ENCODE results near the gene PIM2.

PIM2 gene

GRCh38 chrX:48896611-48897011, 22.2 kb downstream of the PIM2 start:
- no peak overlapping the region for H2BK5ac ChIP-seq (ENCODE audit: low read depth, low read length, poor library complexity, severe bottlenecking)
- H3K14ac ChIP-seq (ENCODE audit: low read length in 2 of 2) = no peak overlapping the region
- H3K27me3 ChIP-seq (ENCODE audit: control insufficient read depth in 1 of 2, insufficient read depth in 1 of 2, low read length in 2 of 2) = no peaks in the 10 kb centered on the region
- peak; percentile 71 for DNase-seq
- H3K23ac ChIP-seq (ENCODE audit: low read length in 2 of 2) = no peak overlapping the region
- H3K18ac ChIP-seq (ENCODE audit: low read depth in 1 of 2, low read length in 2 of 2) = peak overlapping the region; percentile 5 to 33
- no peak overlapping the region for H2BK15ac ChIP-seq (ENCODE audit: low read depth, poor library complexity, severe bottlenecking)
- peaks cover 16% of the 10 kb centered on the region for H3K79me1 ChIP-seq (replicated peaks; ENCODE audit: low read length, poor library complexity, severe bottlenecking)
- H3K9me3 ChIP-seq (ENCODE audit: control insufficient read depth, low read length) = no peaks in the 10 kb centered on the region
- H3K4me1 ChIP-seq (ENCODE audit: control insufficient read depth, insufficient read depth, low read depth, low read length) = peaks cover 14% of the 10 kb centered on the region
- peak overlapping the region; percentile 60 for H3K4me2 ChIP-seq (ENCODE audit: low read length, poor library complexity, severe bottlenecking)
- H2AK5ac ChIP-seq (ENCODE audit: low read length, severe bottlenecking) = no peak overlapping the region
- H3K4ac ChIP-seq (ENCODE audit: low read depth in 1 of 2, low read length in 2 of 2) = no peak overlapping the region
- WGBS = 37% methylated on average over 6 of the region's 9 CpGs
- H3K36me3 ChIP-seq (ENCODE audit: control insufficient read depth in 1 of 2, insufficient read depth in 2 of 2, low read depth in 1 of 2, low read length in 2 of 2) = peaks cover 23 to 30% of the 10 kb centered on the region in 2 experiments
- no peak overlapping the region for H4K91ac ChIP-seq (ENCODE audit: low read length)
- peak overlapping the region; percentile 87 for H3K27ac ChIP-seq (ENCODE audit: low read length, poor library complexity, severe bottlenecking)
- peak overlapping the region; percentile 37 to 86 for H3K4me3 ChIP-seq (ENCODE audit: insufficient read depth in 1 of 2, low read depth in 1 of 2, low read length in 2 of 2)
- no peak overlapping the region for H2BK120ac ChIP-seq (ENCODE audit: low read depth, low read length)
- no peak overlapping the region for H2AFZ ChIP-seq (ENCODE audit: low read depth, low read length)
- no peak overlapping the region for H4K8ac ChIP-seq (ENCODE audit: low read length)
- no peak overlapping the region for H2BK12ac ChIP-seq (ENCODE audit: low read length in 2 of 2)
- peak overlapping the region; percentile 97 for H3K9ac ChIP-seq (ENCODE audit: low read length)

GRCh38 chrX:48894891-48895290, 23.9 kb downstream of the PIM2 start:
- Histone ChIP-seq H3K9me3 (ENCODE audit: control insufficient read depth, low read length) (no peaks in the 10 kb centered on the region), H2AFZ (ENCODE audit: low read depth, low read length) (no peak overlapping the region), H3K27me3 (ENCODE audit: control insufficient read depth in 1 of 2, insufficient read depth in 1 of 2, low read length in 2 of 2) (no peaks in the 10 kb centered on the region), H2BK5ac (ENCODE audit: low read depth, low read length, poor library complexity, severe bottlenecking) (no peak overlapping the region), H4K91ac (ENCODE audit: low read length) (no peak overlapping the region), H2AK5ac (ENCODE audit: low read length, severe bottlenecking) (no peak overlapping the region), H3K9ac (ENCODE audit: low read length) (no peak overlapping the region), H3K14ac (ENCODE audit: low read length in 2 of 2) (no peak overlapping the region), H3K79me1 (replicated peaks; ENCODE audit: low read length, poor library complexity, severe bottlenecking) (peaks cover 13% of the 10 kb centered on the region), H3K4me2 (ENCODE audit: low read length, poor library complexity, severe bottlenecking) (no peak overlapping the region), H2BK120ac (ENCODE audit: low read depth, low read length) (no peak overlapping the region), H3K4ac (ENCODE audit: low read depth in 1 of 2, low read length in 2 of 2) (no peak overlapping the region), H2BK12ac (ENCODE audit: low read length in 2 of 2) (no peak overlapping the region), H3K36me3 (ENCODE audit: control insufficient read depth in 1 of 2, insufficient read depth in 2 of 2, low read depth in 1 of 2, low read length in 2 of 2) (peaks cover 15 to 23% of the 10 kb centered on the region in 2 experiments), H3K18ac (ENCODE audit: low read depth in 1 of 2, low read length in 2 of 2) (no peak overlapping the region), H3K27ac (ENCODE audit: low read length, poor library complexity, severe bottlenecking) (no peak overlapping the region), H2BK15ac (ENCODE audit: low read depth, poor library complexity, severe bottlenecking) (no peak overlapping the region), H4K8ac (ENCODE audit: low read length) (no peak overlapping the region), H3K23ac (ENCODE audit: low read length in 2 of 2) (no peak overlapping the region), H3K4me3 (ENCODE audit: insufficient read depth in 1 of 2, low read depth in 1 of 2, low read length in 2 of 2) (no peak overlapping the region), H3K4me1 (ENCODE audit: control insufficient read depth, insufficient read depth, low read depth, low read length) (peaks cover 12% of the 10 kb centered on the region)
- no CpG with 5 or more reads among the region's 6 CpGs for WGBS
- no peak for DNase-seq

GRCh38 chrX:48893556-48894348, 25.1 kb downstream of the PIM2 start:
- H2BK12ac ChIP-seq (ENCODE audit: low read length in 2 of 2) = no peak overlapping the region
- H4K8ac ChIP-seq (ENCODE audit: low read length) = no peak overlapping the region
- H3K36me3 ChIP-seq (ENCODE audit: control insufficient read depth in 1 of 2, insufficient read depth in 2 of 2, low read depth in 1 of 2, low read length in 2 of 2) = peaks cover 10 to 23% of the 10 kb centered on the region in 2 experiments
- H3K14ac ChIP-seq (ENCODE audit: low read length in 2 of 2) = no peak overlapping the region
- no peak overlapping the region for H3K4me3 ChIP-seq (ENCODE audit: insufficient read depth in 1 of 2, low read depth in 1 of 2, low read length in 2 of 2)
- H3K18ac ChIP-seq (ENCODE audit: low read depth in 1 of 2, low read length in 2 of 2) = no peak overlapping the region
- no peak for DNase-seq
- no peak overlapping the region for H2BK120ac ChIP-seq (ENCODE audit: low read depth, low read length)
- no peak overlapping the region for H2AFZ ChIP-seq (ENCODE audit: low read depth, low read length)
- H3K4me2 ChIP-seq (ENCODE audit: low read length, poor library complexity, severe bottlenecking) = no peak overlapping the region
- H3K4ac ChIP-seq (ENCODE audit: low read depth in 1 of 2, low read length in 2 of 2) = no peak overlapping the region
- peaks cover 13% of the 10 kb centered on the region for H3K79me1 ChIP-seq (replicated peaks; ENCODE audit: low read length, poor library complexity, severe bottlenecking)
- WGBS = 98% methylated on average over 11 of the region's 16 CpGs
- no peak overlapping the region for H4K91ac ChIP-seq (ENCODE audit: low read length)
- H3K9ac ChIP-seq (ENCODE audit: low read length) = no peak overlapping the region
- no peaks in the 10 kb centered on the region for H3K27me3 ChIP-seq (ENCODE audit: control insufficient read depth in 1 of 2, insufficient read depth in 1 of 2, low read length in 2 of 2)
- no peak overlapping the region for H3K23ac ChIP-seq (ENCODE audit: low read length in 2 of 2)
- no peak overlapping the region for H2AK5ac ChIP-seq (ENCODE audit: low read length, severe bottlenecking)
- no peak overlapping the region for H2BK15ac ChIP-seq (ENCODE audit: low read depth, poor library complexity, severe bottlenecking)
- H3K9me3 ChIP-seq (ENCODE audit: control insufficient read depth, low read length) = no peaks in the 10 kb centered on the region
- no peak overlapping the region for H3K27ac ChIP-seq (ENCODE audit: low read length, poor library complexity, severe bottlenecking)
- H2BK5ac ChIP-seq (ENCODE audit: low read depth, low read length, poor library complexity, severe bottlenecking) = no peak overlapping the region
- H3K4me1 ChIP-seq (ENCODE audit: control insufficient read depth, insufficient read depth, low read depth, low read length) = peaks cover 8% of the 10 kb centered on the region

- no peak overlapping the region for H2AFZ ChIP-seq (ENCODE audit: low read depth, low read length)
- no peak overlapping the region for H2AK5ac ChIP-seq (ENCODE audit: low read length, severe bottlenecking)
- no peak overlapping the region for H3K27ac ChIP-seq (ENCODE audit: low read length, poor library complexity, severe bottlenecking)
- no peak overlapping the region for H3K23ac ChIP-seq (ENCODE audit: low read length in 2 of 2)
- H3K27me3 ChIP-seq (ENCODE audit: control insufficient read depth in 1 of 2, insufficient read depth in 1 of 2, low read length in 2 of 2) = no peaks in the 10 kb centered on the region
- H3K79me1 ChIP-seq (replicated peaks; ENCODE audit: low read length, poor library complexity, severe bottlenecking) = peaks cover 13% of the 10 kb centered on the region
- no peak overlapping the region for H3K18ac ChIP-seq (ENCODE audit: low read depth in 1 of 2, low read length in 2 of 2)
- no peak overlapping the region for H2BK15ac ChIP-seq (ENCODE audit: low read depth, poor library complexity, severe bottlenecking)
- H3K4me3 ChIP-seq (ENCODE audit: insufficient read depth in 1 of 2, low read depth in 1 of 2, low read length in 2 of 2) = no peak overlapping the region
- no peak overlapping the region for H4K8ac ChIP-seq (ENCODE audit: low read length)
- no peak overlapping the region for H2BK5ac ChIP-seq (ENCODE audit: low read depth, low read length, poor library complexity, severe bottlenecking)
- H3K4ac ChIP-seq (ENCODE audit: low read depth in 1 of 2, low read length in 2 of 2) = no peak overlapping the region
- H3K9ac ChIP-seq (ENCODE audit: low read length) = no peak overlapping the region
- H3K4me2 ChIP-seq (ENCODE audit: low read length, poor library complexity, severe bottlenecking) = no peak overlapping the region
- no peaks in the 10 kb centered on the region for H3K9me3 ChIP-seq (ENCODE audit: control insufficient read depth, low read length)
- no peak overlapping the region for H2BK120ac ChIP-seq (ENCODE audit: low read depth, low read length)
- WGBS = no CpG with 5 or more reads among the region's 4 CpGs
- no peak overlapping the region for H4K91ac ChIP-seq (ENCODE audit: low read length)
- H3K4me1 ChIP-seq (ENCODE audit: control insufficient read depth, insufficient read depth, low read depth, low read length) = peaks cover 6% of the 10 kb centered on the region
- H3K36me3 ChIP-seq (ENCODE audit: control insufficient read depth in 1 of 2, insufficient read depth in 2 of 2, low read depth in 1 of 2, low read length in 2 of 2) = peaks cover 10 to 23% of the 10 kb centered on the region in 2 experiments
- no peak overlapping the region for H2BK12ac ChIP-seq (ENCODE audit: low read length in 2 of 2)
- no peak for DNase-seq
- H3K14ac ChIP-seq (ENCODE audit: low read length in 2 of 2) = no peak overlapping the region
Measured at GRCh38 chrX:48892896-48893295, 25.9 kb downstream of the PIM2 start.
